K562 (cell line): ENCODE measurements around the gene RAB3GAP2. TPM values are rescaled to one million over a fixed set of nuclear protein-coding genes. Genes with fewer than 3 reads are reported as not detected.

Source experiments
- microRNA counts: library from miRNA; unstranded; fragments of <30 nt; microRNA quantifications from one replicate; lab custom pipeline; 2016
- microRNA-seq: library from miRNA; unstranded; fragments of <30 nt; microRNA quantifications from one replicate; pipeline ENCODE4, GENCODE V29; 2018; ENCODE audit warnings: borderline microRNAs expressed
- polyA plus RNA-seq, 8 experiments: library from polyadenylated mRNA; depleted of rRNA in 4 of 8; stranded (reverse) in 5 of 8; unstranded in 3 of 8; fragments of >200 nt; fragmentation: Nextera tagmentation in 2 of 8; fragmentation: Illumina TruSeq in 1 of 8; extraction: Ambion mirVana in 2 of 8; extraction: Trizol in 1 of 8; gene quantifications; 2 replicates each; pipeline versions ENCODE4 v1.2.1 to v1.2.3, GENCODE V29; 2011 to 2014; ENCODE audit warnings: inconsistent platforms in 1 of 8, missing spikeins in 1 of 8
- small RNA-seq: library from RNA; depleted of rRNA; stranded (forward); fragments of <200 nt; gene quantifications from one replicate; pipeline ENCODE3, GENCODE V24; 2014
- total RNA-seq, 7 experiments: library from RNA; depleted of rRNA in 6 of 7; stranded (reverse); fragments of >200 nt in 6 of 7; fragmentation: Illumina TruSeq in 2 of 7; extraction: Trizol in 2 of 7; gene quantifications; 2 replicates each; pipeline versions ENCODE4 v1.2.1 to v1.2.3, GENCODE V29; 2011 to 2021; ENCODE audit warnings: low replicate concordance in 1 of 7

The RAB3GAP2 gene
- total and polyA plus RNA-seq, 9 of the 15 experiments (the other 6 are each of a cell fraction or from before 2014, with no cell fraction given), result 14.1 to 69.1 (median 32.2) TPM

MicroRNAs within 50 kb of the gene (microRNA counts, 767-probe panel; counts per million panel counts)
- 3,621 counts per million, percentile 77 among the panel's probes with 10 or more counts for microRNA hsa-miR-194-5p (lab: Ali Mortazavi, UCI)
- microRNA hsa-miR-215 (lab: Ali Mortazavi, UCI), result 870 counts per million, percentile 17 among the panel's probes with 10 or more counts
- 2,073 counts per million, percentile 54 among the panel's probes with 10 or more counts for microRNA hsa-miR-664-3p (lab: Ali Mortazavi, UCI)

Small RNA genes within 50 kb of the gene (microRNA-seq; reads per million reads assigned to microRNA genes)
- gene MIR194-1, result 1.8 reads per million, percentile 24 among the genes with 10 or more reads in this experiment
- gene MIR215, result 2.8 reads per million, percentile 34 among the genes with 10 or more reads in this experiment
- 45.6 reads per million, percentile 73 among the genes with 10 or more reads in this experiment for gene MIR664A

Small RNA genes within 50 kb of the gene (small RNA-seq; reads per million reads assigned to genes)
- gene MIR194-1, result 0.51 reads per million, percentile 24 among the genes with 10 or more reads in this experiment
- gene MIR215, result 10.7 reads per million, percentile 95 among the genes with 10 or more reads in this experiment
- gene MIR664A, result not detected
- gene SNORA36B, result 0.84 reads per million, percentile 51 among the genes with 10 or more reads in this experiment

Other genes with a start within 250 kb of the RAB3GAP2 start
- gene EPRS1, start 225.9 kb downstream of the RAB3GAP2 start, total RNA-seq (2014; rRNA removed), result 155 and 222 TPM in 2 replicates
- gene EPRS1, start 225.9 kb downstream of the RAB3GAP2 start, total RNA-seq (2014; rRNA removed; fragmentation: Illumina TruSeq; extraction: Trizol), result 283 and 311 TPM in 2 replicates
- 187 and 212 TPM in 2 replicates for gene EPRS1, start 225.9 kb downstream of the RAB3GAP2 start, total RNA-seq (2015; rRNA removed; fragmentation: Illumina TruSeq; extraction: Trizol)
- gene EPRS1, start 225.9 kb downstream of the RAB3GAP2 start, total RNA-seq (2021), result 230 and 248 TPM in 2 replicates
- gene EPRS1, start 225.9 kb downstream of the RAB3GAP2 start, polyA plus RNA-seq (2011; rRNA removed), result 277 and 289 TPM in 2 replicates
- gene EPRS1, start 225.9 kb downstream of the RAB3GAP2 start, polyA plus RNA-seq (2014; fragmentation: Illumina TruSeq; extraction: Trizol), result 208 and 275 TPM in 2 replicates
- 100 to 1,000 TPM; 193 to 291 TPM for gene EPRS1, start 225.9 kb downstream of the RAB3GAP2 start, polyA plus RNA-seq (2014; fragmentation: Nextera tagmentation; extraction: Ambion mirVana)
- gene EPRS1, start 225.9 kb downstream of the RAB3GAP2 start, polyA plus RNA-seq (2014; rRNA removed), result 129 and 172 TPM in 2 replicates
- gene BPNT1, start 182.7 kb downstream of the RAB3GAP2 start, total RNA-seq (2014; rRNA removed), result 28.8 and 34.1 TPM in 2 replicates
- 56.4 and 60.4 TPM in 2 replicates for gene BPNT1, start 182.7 kb downstream of the RAB3GAP2 start, total RNA-seq (2014; rRNA removed; fragmentation: Illumina TruSeq; extraction: Trizol)
- gene BPNT1, start 182.7 kb downstream of the RAB3GAP2 start, total RNA-seq (2015; rRNA removed; fragmentation: Illumina TruSeq; extraction: Trizol), result 33.8 and 37.4 TPM in 2 replicates
- gene BPNT1, start 182.7 kb downstream of the RAB3GAP2 start, total RNA-seq (2021), result 40.5 and 43.1 TPM in 2 replicates
- 63.6 and 73.8 TPM in 2 replicates for gene BPNT1, start 182.7 kb downstream of the RAB3GAP2 start, polyA plus RNA-seq (2011; rRNA removed)
- gene BPNT1, start 182.7 kb downstream of the RAB3GAP2 start, polyA plus RNA-seq (2014; fragmentation: Illumina TruSeq; extraction: Trizol), result 51.9 and 61.1 TPM in 2 replicates
- 10 to 100 TPM; 30.2 to 52.9 TPM for gene BPNT1, start 182.7 kb downstream of the RAB3GAP2 start, polyA plus RNA-seq (2014; fragmentation: Nextera tagmentation; extraction: Ambion mirVana)
- 33.7 and 35.7 TPM in 2 replicates for gene BPNT1, start 182.7 kb downstream of the RAB3GAP2 start, polyA plus RNA-seq (2014; rRNA removed)
- 93.8 and 117 TPM in 2 replicates for gene IARS2, start 178.3 kb downstream of the RAB3GAP2 start, total RNA-seq (2014; rRNA removed)
- 127 and 150 TPM in 2 replicates for gene IARS2, start 178.3 kb downstream of the RAB3GAP2 start, total RNA-seq (2014; rRNA removed; fragmentation: Illumina TruSeq; extraction: Trizol)
- gene IARS2, start 178.3 kb downstream of the RAB3GAP2 start, total RNA-seq (2015; rRNA removed; fragmentation: Illumina TruSeq; extraction: Trizol), result 127 and 129 TPM in 2 replicates
- 104 and 107 TPM in 2 replicates for gene IARS2, start 178.3 kb downstream of the RAB3GAP2 start, total RNA-seq (2021)
- gene IARS2, start 178.3 kb downstream of the RAB3GAP2 start, polyA plus RNA-seq (2011; rRNA removed), result 46.5 and 63.6 TPM in 2 replicates
- 96.5 and 106 TPM in 2 replicates for gene IARS2, start 178.3 kb downstream of the RAB3GAP2 start, polyA plus RNA-seq (2014; fragmentation: Illumina TruSeq; extraction: Trizol)
- gene IARS2, start 178.3 kb downstream of the RAB3GAP2 start, polyA plus RNA-seq (2014; fragmentation: Nextera tagmentation; extraction: Ambion mirVana), result 10 to 100 TPM; 39.6 to 50.4 TPM
- gene IARS2, start 178.3 kb downstream of the RAB3GAP2 start, polyA plus RNA-seq (2014; rRNA removed), result 75.6 and 76.1 TPM in 2 replicates